Osteocyte (in vitro differentiated cells): ENCODE measurements around the gene NPR1. TPM values are rescaled to one million over a fixed set of nuclear protein-coding genes. Genes with fewer than 3 reads are reported as not detected.
"Not testable (repeated sequence)": the region's sequence is repeated elsewhere in the genome, so short reads cannot be mapped to it uniquely, and the experiment has no call there.

Experiments
- DNase-seq: peaks from one replicate; pipeline ENCODE4 v3.0.0; 2021; ENCODE audit warnings: mixed read lengths; ENCODE audit not compliant: unreplicated experiment; ENCODE audit errors: extremely low spot score
- H3K27ac Mint-ChIP-seq: one replicate; pipeline ENCODE4 v1.8.0; 2021; ENCODE audit warnings: mild to moderate bottlenecking, mixed read lengths; ENCODE audit not compliant: unreplicated experiment
- H3K27me3 Mint-ChIP-seq: one replicate; pipeline ENCODE4 v1.8.0; 2021; ENCODE audit warnings: mixed read lengths; ENCODE audit not compliant: unreplicated experiment
- H3K36me3 Mint-ChIP-seq: one replicate; pipeline ENCODE4 v1.8.0; 2021; ENCODE audit warnings: mixed read lengths; ENCODE audit not compliant: unreplicated experiment
- H3K4me1 Mint-ChIP-seq: one replicate; pipeline ENCODE4 v1.8.0; 2021; ENCODE audit warnings: mixed read lengths; ENCODE audit not compliant: unreplicated experiment
- H3K4me3 Mint-ChIP-seq: one replicate; pipeline ENCODE4 v1.8.0; 2021; ENCODE audit warnings: mild to moderate bottlenecking, moderate library complexity, mixed read lengths; ENCODE audit not compliant: unreplicated experiment
- H3K9me3 Mint-ChIP-seq: one replicate; pipeline ENCODE4 v1.8.0; 2021; ENCODE audit warnings: mixed read lengths; ENCODE audit not compliant: unreplicated experiment
- CTCF ChIP-seq: fragments of 200-600 bp; sonication (generic); IDR thresholded peaks from 2 replicates; pipeline ENCODE4 v1.5.0; 2021; ENCODE audit warnings: antibody characterized with exemption, mild to moderate bottlenecking, moderate library complexity
- total RNA-seq: library from RNA; stranded (reverse); gene quantifications from 2 replicates; pipeline ENCODE4 v1.2.1, GENCODE V29; 2021

The NPR1 gene
- total RNA-seq, 1 donor from 2014 or later: 0.16 TPM

- H3K9me3 Mint-ChIP-seq: no peaks in the 10 kb centered on the region
- no peak for TF ChIP-seq CTCF
- no peak overlapping the region for H3K4me3 Mint-ChIP-seq
- no peaks in the 10 kb centered on the region for H3K36me3 Mint-ChIP-seq
- no peaks in the 10 kb centered on the region for H3K27me3 Mint-ChIP-seq
- no peaks in the 10 kb centered on the region for H3K4me1 Mint-ChIP-seq
- DNase-seq: no peak
- H3K27ac Mint-ChIP-seq: no peak overlapping the region
Observed at GRCh38 chr1:153698923-153699714, 20.6 kb downstream of the NPR1 start.

- H3K27ac Mint-ChIP-seq: no peak overlapping the region
- H3K36me3 Mint-ChIP-seq: no peaks in the 10 kb centered on the region
- no peak overlapping the region for H3K4me3 Mint-ChIP-seq
- H3K4me1 Mint-ChIP-seq: no peaks in the 10 kb centered on the region
- DNase-seq: no peak
- no peaks in the 10 kb centered on the region for H3K27me3 Mint-ChIP-seq
- TF ChIP-seq CTCF: no peak
- no peaks in the 10 kb centered on the region for H3K9me3 Mint-ChIP-seq
Observed at GRCh38 chr1:153699768-153700167, 21.3 kb downstream of the NPR1 start.

DNA sequence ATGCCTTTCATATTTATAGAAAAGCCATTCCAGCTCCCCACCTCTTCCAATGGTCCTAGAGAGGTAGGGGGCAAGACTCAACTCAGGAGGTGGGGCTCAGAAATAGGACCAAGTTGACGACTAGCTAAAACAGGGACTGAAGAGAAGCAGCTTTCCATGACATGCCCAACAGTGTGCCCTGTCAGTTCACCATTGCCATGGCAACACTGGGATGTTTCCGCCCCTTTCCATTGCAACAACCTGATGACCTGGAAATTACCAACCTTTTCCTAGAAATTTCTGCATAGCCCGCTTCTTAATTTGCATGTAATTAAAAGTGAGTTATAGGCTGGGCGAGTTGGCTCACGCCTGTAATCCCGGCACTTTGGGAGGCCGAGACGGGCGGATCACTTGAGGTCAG lies 27.0 kb downstream of the NPR1 start:
- H3K27me3 Mint-ChIP-seq: no peaks in the 10 kb centered on the region
- no peaks in the 10 kb centered on the region for H3K36me3 Mint-ChIP-seq
- no peak overlapping the region for H3K27ac Mint-ChIP-seq
- no peak for TF ChIP-seq CTCF
- DNase-seq: no peak
- H3K4me1 Mint-ChIP-seq: no peaks in the 10 kb centered on the region
- H3K4me3 Mint-ChIP-seq: no peak overlapping the region
- H3K9me3 Mint-ChIP-seq: no peaks in the 10 kb centered on the region

GRCh38 chr1:153711026-153711425 lies 32.5 kb downstream of the NPR1 start:
- H3K36me3 Mint-ChIP-seq: no peaks in the 10 kb centered on the region
- no peak overlapping the region for H3K27ac Mint-ChIP-seq
- no peak overlapping the region for H3K4me3 Mint-ChIP-seq
- TF ChIP-seq CTCF: no peak
- H3K27me3 Mint-ChIP-seq: peaks cover 5% of the 10 kb centered on the region
- H3K9me3 Mint-ChIP-seq: no peaks in the 10 kb centered on the region
- no peak for DNase-seq
- H3K4me1 Mint-ChIP-seq: no peaks in the 10 kb centered on the region

DNA sequence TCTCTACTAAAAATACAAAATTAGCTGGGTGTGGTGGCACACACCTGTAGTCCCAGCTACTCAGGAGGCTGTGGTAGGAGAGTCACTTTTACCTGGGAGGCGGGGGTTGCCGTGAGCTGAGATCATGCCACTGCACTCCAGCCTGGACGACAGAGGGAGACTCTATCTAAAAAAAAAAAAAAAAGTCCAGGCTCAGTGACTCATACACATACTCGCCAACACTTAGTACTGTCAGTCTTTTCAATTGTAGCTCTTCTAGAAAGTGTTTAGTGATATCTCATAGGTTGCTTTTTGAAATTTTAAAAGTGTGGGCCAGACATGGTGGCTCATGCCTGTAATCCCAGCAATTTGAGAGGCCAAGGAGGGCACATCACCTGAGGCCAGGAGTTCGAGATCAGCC lies 37.7 kb downstream of the NPR1 start:
- not testable (repeated sequence) for DNase-seq, H3K27me3 Mint-ChIP-seq, H3K4me1 Mint-ChIP-seq, H3K27ac Mint-ChIP-seq, H3K4me3 Mint-ChIP-seq, H3K9me3 Mint-ChIP-seq, H3K36me3 Mint-ChIP-seq
